ENCODE data around the gene EARS2. TPM values are rescaled to one million over a fixed set of nuclear protein-coding genes. Genes with fewer than 3 reads are reported as not detected.

EARS2 gene
- total RNA-seq, 4 donors from 2014 or later, result 18.0 to 81.8 (median 39.5) TPM

DNA sequence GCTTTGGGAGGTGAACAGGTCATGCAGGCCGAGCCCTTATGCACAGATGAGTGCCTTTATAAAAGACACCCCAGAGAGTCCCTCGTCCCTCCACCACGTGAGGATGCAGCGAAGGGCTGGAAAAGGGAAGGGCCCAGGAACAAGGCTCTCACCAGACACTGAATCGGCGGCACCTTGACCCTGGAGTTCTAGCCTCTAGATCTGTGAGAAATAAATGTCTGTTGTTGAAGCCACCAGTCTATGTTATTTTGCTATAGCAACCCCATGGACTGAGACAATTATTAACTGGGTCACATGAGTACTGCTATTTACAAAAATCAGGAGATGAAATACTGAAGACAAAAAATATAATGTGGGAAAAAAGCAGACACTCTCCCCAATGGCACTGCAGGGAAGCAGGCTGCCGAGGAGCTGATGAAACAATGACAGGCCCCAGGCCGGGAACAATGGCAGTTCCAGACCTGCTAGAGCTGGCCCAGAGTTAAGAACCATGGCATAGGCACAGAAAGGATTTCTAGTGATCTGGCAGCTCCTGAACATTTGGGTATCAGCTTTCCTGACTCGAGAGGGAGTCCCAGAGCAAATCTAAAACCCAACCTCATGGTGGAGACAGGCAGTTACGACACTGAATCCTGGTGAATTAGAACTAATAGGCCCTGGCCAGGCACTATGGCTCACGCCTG lies 29.0 kb downstream of the EARS2 start:
- Histone ChIP-seq H3K36me3 (no peaks in the 10 kb centered on the region), H3K4me3 (no peak overlapping the region), H3K27ac (no peak overlapping the region), H3K4me1 (no peaks in the 10 kb centered on the region), H3K27me3 (no peaks in the 10 kb centered on the region), H3K9me3 (no peaks in the 10 kb centered on the region)
- DNase-seq, result no peak
- intact Hi-C loops (cut with DNase I; ENCODE audit: low total_unique reads), result no loop called here
- TF ChIP-seq, protein P1, sequence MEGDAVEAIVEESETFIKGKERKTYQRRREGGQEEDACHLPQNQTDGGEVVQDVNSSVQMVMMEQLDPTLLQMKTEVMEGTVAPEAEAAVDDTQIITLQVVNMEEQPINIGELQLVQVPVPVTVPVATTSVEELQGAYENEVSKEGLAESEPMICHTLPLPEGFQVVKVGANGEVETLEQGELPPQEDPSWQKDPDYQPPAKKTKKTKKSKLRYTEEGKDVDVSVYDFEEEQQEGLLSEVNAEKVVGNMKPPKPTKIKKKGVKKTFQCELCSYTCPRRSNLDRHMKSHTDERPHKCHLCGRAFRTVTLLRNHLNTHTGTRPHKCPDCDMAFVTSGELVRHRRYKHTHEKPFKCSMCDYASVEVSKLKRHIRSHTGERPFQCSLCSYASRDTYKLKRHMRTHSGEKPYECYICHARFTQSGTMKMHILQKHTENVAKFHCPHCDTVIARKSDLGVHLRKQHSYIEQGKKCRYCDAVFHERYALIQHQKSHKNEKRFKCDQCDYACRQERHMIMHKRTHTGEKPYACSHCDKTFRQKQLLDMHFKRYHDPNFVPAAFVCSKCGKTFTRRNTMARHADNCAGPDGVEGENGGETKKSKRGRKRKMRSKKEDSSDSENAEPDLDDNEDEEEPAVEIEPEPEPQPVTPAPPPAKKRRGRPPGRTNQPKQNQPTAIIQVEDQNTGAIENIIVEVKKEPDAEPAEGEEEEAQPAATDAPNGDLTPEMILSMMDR (IDR thresholded peaks at IDR 0.05), result no peak
- TF ChIP-seq POLR2A (IDR thresholded peaks at IDR 0.05), result no peak

DNA sequence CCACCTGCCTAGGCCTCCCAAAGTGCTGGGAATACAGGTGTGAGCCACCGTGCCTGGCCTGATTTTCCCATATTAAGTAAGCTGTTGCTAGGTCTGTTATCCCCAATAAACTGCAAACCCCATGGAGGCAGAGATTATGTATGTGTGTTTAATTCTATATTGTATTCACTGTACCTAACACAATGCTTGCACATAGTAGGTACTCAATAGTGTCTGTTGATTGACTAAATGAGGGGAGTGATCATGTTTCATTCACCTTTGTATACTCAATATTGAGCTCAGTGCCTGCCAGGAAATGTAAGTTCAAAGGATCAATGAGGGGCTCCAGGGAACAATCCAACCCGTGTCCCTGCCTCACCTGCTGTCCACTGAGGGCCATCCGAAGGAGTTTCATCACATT lies 32.3 kb downstream of the EARS2 start:
- Histone ChIP-seq H3K4me3 (no peak overlapping the region), H3K27me3 (no peaks in the 10 kb centered on the region), H3K4me1 (no peaks in the 10 kb centered on the region), H3K9me3 (no peaks in the 10 kb centered on the region), H3K36me3 (no peaks in the 10 kb centered on the region), H3K27ac (no peak overlapping the region)
- intact Hi-C loops (cut with DNase I; ENCODE audit: low total_unique reads), result no loop called here
- DNase-seq, result no peak
- TF ChIP-seq, protein P1 (IDR thresholded peaks at IDR 0.05), result no peak
- no peak for TF ChIP-seq POLR2A (IDR thresholded peaks at IDR 0.05)

DNA sequence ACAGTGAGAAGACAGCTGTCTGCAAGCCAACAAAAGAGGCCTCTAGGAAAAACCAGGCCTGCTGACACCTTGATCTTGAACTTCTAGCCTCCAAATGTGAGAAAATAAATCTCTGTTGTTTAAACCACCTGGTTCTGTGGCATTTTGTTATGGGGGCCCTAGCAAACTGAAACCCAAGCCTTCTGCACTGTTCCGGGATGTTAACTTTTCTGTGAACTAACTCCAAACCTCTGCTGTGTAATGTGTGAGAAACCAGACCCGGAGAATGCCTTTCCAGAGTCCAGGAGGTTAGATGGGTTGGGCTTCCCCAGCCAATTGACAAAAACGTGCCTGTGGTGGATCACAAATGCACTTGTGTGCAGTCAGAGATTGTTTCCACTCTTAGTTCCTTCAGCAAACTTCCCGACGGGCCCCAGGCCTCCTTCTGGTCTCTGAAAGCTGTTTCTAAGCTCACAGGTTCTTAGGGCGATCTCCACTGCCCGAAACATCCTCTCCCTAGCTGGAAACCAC lies 33.2 kb downstream of the EARS2 start:
- no peak overlapping the region for H3K4me3 ChIP-seq
- H3K27me3 ChIP-seq, result no peaks in the 10 kb centered on the region
- TF ChIP-seq, protein P1 (IDR thresholded peaks at IDR 0.05), result no peak
- TF ChIP-seq POLR2A (IDR thresholded peaks at IDR 0.05), result no peak
- no peaks in the 10 kb centered on the region for H3K9me3 ChIP-seq
- no peaks in the 10 kb centered on the region for H3K36me3 ChIP-seq
- H3K4me1 ChIP-seq, result no peaks in the 10 kb centered on the region
- DNase-seq, result no peak
- no peak overlapping the region for H3K27ac ChIP-seq
- intact Hi-C loops (cut with DNase I; ENCODE audit: low total_unique reads), result no loop called here

DNA sequence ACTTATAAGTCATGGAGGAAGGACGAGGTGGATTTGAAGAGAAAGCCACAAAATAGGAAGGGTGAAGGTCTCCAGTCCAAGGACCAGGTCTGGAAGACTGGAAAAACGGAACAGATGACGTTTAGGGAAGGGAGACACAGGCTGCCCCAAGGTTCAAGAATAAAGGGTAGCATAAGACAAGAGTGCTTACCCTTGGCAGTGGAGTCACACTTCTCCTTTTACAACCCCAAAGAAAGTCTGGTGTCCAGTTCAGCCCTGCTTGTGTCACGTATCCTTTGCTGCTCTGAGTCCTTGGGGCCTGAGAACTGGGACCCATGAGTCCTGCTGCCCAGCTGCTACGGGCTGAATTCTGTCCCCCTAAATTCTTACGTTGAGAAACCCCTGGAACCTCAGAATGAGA lies 33.8 kb downstream of the EARS2 start:
- intact Hi-C loops (cut with DNase I; ENCODE audit: low total_unique reads), result no loop called here
- H3K36me3 ChIP-seq, result no peaks in the 10 kb centered on the region

DNA sequence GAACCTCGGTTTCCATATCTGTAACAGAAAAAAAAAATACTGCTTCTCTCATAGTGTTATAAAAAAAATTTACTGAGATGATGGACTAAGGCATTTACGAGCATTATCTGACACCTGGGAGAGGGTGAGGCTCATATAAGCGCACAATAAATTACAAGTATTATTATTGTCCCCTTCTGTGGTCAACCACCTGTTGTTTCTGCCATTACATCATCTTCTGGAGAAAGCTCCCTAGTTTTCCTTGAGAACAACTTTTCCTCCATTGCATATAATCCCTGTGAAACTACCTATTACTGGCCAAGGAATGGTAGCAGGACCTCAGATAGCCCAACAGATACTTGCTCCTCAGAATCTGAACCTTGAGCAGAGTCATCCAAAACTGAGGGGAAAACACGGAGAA lies 35.2 kb downstream of the EARS2 start:
- H3K27ac ChIP-seq, result no peak overlapping the region
- H3K9me3 ChIP-seq, result no peaks in the 10 kb centered on the region
- DNase-seq, result no peak
- H3K4me3 ChIP-seq, result no peak overlapping the region
- intact Hi-C loops (cut with DNase I; ENCODE audit: low total_unique reads), result no loop called here
- no peaks in the 10 kb centered on the region for H3K4me1 ChIP-seq
- H3K27me3 ChIP-seq, result no peaks in the 10 kb centered on the region
- TF ChIP-seq, protein P1 (IDR thresholded peaks at IDR 0.05), result no peak
- TF ChIP-seq POLR2A (IDR thresholded peaks at IDR 0.05), result no peak
- H3K36me3 ChIP-seq, result no peaks in the 10 kb centered on the region

More for the DNA sequence above, 33.8 kb downstream of the EARS2 start:
- Histone ChIP-seq H3K4me3 (no peak overlapping the region), H3K27ac (no peak overlapping the region), H3K9me3 (no peaks in the 10 kb centered on the region), H3K4me1 (no peaks in the 10 kb centered on the region), H3K27me3 (no peaks in the 10 kb centered on the region)
- no peak for DNase-seq
- no peak for TF ChIP-seq POLR2A (IDR thresholded peaks at IDR 0.05)
- TF ChIP-seq, protein P1 (IDR thresholded peaks at IDR 0.05), result no peak
